ENCODE measurements around the gene PBRM1.

Gene PBRM1

DNA sequence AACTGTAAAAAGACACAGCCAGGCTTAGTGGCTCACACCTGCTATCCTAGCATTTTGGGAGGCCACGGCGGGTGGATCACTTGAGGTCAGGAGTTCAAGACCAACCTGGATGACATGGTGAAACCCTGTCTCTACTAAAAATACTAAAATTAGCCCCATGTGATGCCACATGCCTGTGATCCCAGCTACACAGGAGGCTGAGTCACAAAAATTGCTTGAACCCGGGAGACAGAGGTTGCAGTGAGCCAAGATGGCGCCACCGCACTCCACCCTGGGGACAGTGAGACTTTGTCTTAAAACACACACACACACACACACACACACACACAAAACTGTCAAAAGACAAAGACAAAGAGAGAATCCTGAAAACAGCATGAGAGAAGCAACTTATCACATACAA is 38.2 kb upstream of the PBRM1 start:
- TF ChIP-seq TAF1 (IDR thresholded peaks at IDR 0.05; ENCODE audit: borderline replicate concordance, insufficient read depth, low read length) = no peak
- TF ChIP-seq POLR2AphosphoS5 (IDR thresholded peaks at IDR 0.05; ENCODE audit: low read depth, low read length) = no peak
- no peak for TF ChIP-seq SIN3A (IDR thresholded peaks at IDR 0.05; ENCODE audit: borderline replicate concordance, insufficient read depth, low read length)
- no peak for TF ChIP-seq FOXP2 (optimal IDR thresholded peaks at IDR 0.05; ENCODE audit: borderline replicate concordance, extremely low read depth, extremely low read length, insufficient read depth)
- no peak for TF ChIP-seq REST (IDR thresholded peaks at IDR 0.05; ENCODE audit: insufficient read depth in 1 of 2, low read depth in 2 of 2, low read length in 2 of 2)

DNA sequence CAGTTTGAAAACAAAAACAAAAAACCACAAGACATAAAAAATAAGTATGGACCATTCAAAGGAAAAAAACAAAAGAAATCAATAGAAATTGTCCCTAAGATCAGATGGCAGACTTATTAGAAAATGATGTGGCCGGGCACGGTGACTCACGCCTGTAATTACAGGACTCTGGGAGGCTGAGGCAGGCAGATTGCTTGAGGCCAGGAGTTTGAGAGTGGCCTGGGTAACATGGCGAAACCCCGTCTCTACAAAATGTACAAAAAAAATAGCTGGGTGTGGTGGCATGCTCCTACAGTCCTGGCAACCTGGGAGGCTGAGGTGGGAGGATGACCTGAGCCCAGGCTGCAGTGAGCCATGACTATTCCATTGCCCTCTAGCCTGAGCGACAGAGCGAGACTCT is 36.8 kb upstream of the PBRM1 start:
- no peak for TF ChIP-seq REST (IDR thresholded peaks at IDR 0.05; ENCODE audit: insufficient read depth in 1 of 2, low read depth in 2 of 2, low read length in 2 of 2)
- TF ChIP-seq FOXP2 (optimal IDR thresholded peaks at IDR 0.05; ENCODE audit: borderline replicate concordance, extremely low read depth, extremely low read length, insufficient read depth) = no peak
- no peak for TF ChIP-seq TAF1 (IDR thresholded peaks at IDR 0.05; ENCODE audit: borderline replicate concordance, insufficient read depth, low read length)
- TF ChIP-seq SIN3A (IDR thresholded peaks at IDR 0.05; ENCODE audit: borderline replicate concordance, insufficient read depth, low read length) = no peak
- no peak for TF ChIP-seq POLR2AphosphoS5 (IDR thresholded peaks at IDR 0.05; ENCODE audit: low read depth, low read length)

DNA sequence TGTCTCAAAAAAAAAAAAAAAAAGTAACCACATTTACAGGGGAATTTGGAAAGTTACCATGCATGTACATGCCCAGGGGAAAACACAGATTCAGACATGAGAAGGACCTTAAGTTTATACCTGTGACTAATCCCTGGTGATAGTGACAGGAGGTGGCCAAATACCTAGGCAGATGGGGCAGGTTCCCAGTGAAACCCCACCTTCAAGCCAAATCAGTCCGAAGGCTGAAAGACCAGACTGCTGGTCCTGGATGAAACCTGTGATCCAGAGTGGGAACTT is 36.0 kb upstream of the PBRM1 start:
- no peak for TF ChIP-seq POLR2AphosphoS5 (IDR thresholded peaks at IDR 0.05; ENCODE audit: low read depth, low read length)
- TF ChIP-seq TAF1 (IDR thresholded peaks at IDR 0.05; ENCODE audit: borderline replicate concordance, insufficient read depth, low read length) = no peak
- no peak for TF ChIP-seq FOXP2 (optimal IDR thresholded peaks at IDR 0.05; ENCODE audit: borderline replicate concordance, extremely low read depth, extremely low read length, insufficient read depth)
- no peak for TF ChIP-seq REST (IDR thresholded peaks at IDR 0.05; ENCODE audit: insufficient read depth in 1 of 2, low read depth in 2 of 2, low read length in 2 of 2)
- no peak for TF ChIP-seq SIN3A (IDR thresholded peaks at IDR 0.05; ENCODE audit: borderline replicate concordance, insufficient read depth, low read length)

DNA sequence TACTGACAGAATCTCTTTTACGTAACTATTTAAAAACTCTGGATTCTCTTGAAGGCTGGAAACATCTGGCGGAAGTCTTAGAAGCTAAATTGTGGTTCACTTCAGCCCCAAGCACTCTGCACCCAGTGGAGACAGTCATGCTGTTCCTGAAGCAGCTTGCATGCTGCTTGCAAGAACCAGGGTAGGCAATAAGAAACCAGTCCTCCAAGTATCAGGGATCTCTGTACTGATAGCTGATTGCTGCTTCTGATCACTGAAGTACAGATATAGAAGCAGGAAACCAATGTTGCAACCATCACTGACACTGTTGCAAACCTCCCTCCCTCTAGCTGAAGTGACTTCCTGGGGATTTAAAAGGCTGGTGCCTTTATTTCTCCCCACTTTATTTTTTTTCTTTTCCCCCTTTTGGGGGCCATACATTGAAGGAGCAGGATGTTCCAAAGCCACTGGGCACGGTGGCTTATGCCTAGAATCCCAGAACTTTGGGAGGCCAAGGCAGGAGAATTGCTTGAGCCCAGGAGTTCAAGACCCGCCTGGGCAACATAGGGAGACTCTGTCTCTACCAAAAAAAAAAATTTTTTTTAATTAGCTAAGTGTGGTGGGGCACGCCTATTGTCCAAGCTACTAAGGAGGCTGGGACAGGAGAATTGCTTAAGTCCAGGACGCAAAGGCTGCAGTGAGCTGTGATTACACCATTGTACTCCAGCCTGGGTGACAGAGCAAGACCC is 35.5 kb upstream of the PBRM1 start:
- TF ChIP-seq FOXP2 (optimal IDR thresholded peaks at IDR 0.05; ENCODE audit: borderline replicate concordance, extremely low read depth, extremely low read length, insufficient read depth) (no peak), TAF1 (IDR thresholded peaks at IDR 0.05; ENCODE audit: borderline replicate concordance, insufficient read depth, low read length) (no peak), SIN3A (IDR thresholded peaks at IDR 0.05; ENCODE audit: borderline replicate concordance, insufficient read depth, low read length) (no peak), POLR2AphosphoS5 (IDR thresholded peaks at IDR 0.05; ENCODE audit: low read depth, low read length) (no peak), REST (IDR thresholded peaks at IDR 0.05; ENCODE audit: insufficient read depth in 1 of 2, low read depth in 2 of 2, low read length in 2 of 2) (no peak)
